GM12878 (cell line): Measurements from ENCODE around the gene TRIM9. TPM values are rescaled to one million over a fixed set of nuclear protein-coding genes. Genes with fewer than 3 reads are reported as not detected.

Experiments used
- ATAC-seq: fragments of 200-7000 bp; cut with Tn5 transposase; 3 replicates; pipeline ENCODE4 v1.9.1; 2020; ENCODE audit warnings: mild to moderate bottlenecking, moderate library complexity
- BruUV-seq: library from RNA; stranded (reverse); fragments of 400-500 nt; replicated peaks from 2 replicates; lab custom pipeline; 2021; lab: Mats Ljungman, UMichigan
- CTCF ChIA-PET: fragments of 300-600 bp; sonication (Branson Sonifier 250); formaldehyde crosslinking; extraction: SDS; loops from one replicate; lab custom pipeline; 2021; ENCODE audit warnings: inconsistent platforms; lab: Yijun Ruan, JAX
- POLR2A ChIA-PET: fragments of 350-600 bp; formaldehyde crosslinking; extraction: SDS; loops from one replicate; lab custom pipeline; 2021; ENCODE audit warnings: inconsistent platforms; lab: Charles Lee
- RAD21 ChIA-PET: fragments of 300-600 bp; sonication (Branson Sonifier 250); formaldehyde crosslinking; loops from one replicate; lab custom pipeline; 2023; ENCODE audit warnings: antibody characterized with exemption; ENCODE audit not compliant: unreplicated experiment; lab: Charles Lee
- SMC1A ChIA-PET: fragments of 300-600 bp; sonication (Branson Sonifier 250); formaldehyde crosslinking; loops from one replicate; lab custom pipeline; 2023; ENCODE audit not compliant: unreplicated experiment, uncharacterized antibody; lab: Charles Lee
- DNase-seq: peaks from one replicate; pipeline ENCODE4 v3.0.0-alpha.2; 2011; ENCODE audit warnings: low read depth, low spot score
- FAIRE-seq: peaks from 3 replicates; lab custom pipeline; 2011; peaks lifted over from hg19 to GRCh38; lab: Jason Lieb, UNC
- H2AFZ ChIP-seq: 2 replicates; pipeline ENCODE4 v1.6.0; 2011; ENCODE audit warnings: low read depth, low read length, control low read depth; ENCODE audit not compliant: control insufficient read depth
- H3K27ac ChIP-seq: 2 replicates; pipeline ENCODE4 v1.5.1; 2011; ENCODE audit warnings: control low read depth; ENCODE audit not compliant: control insufficient read depth, insufficient read depth
- H3K27me3 ChIP-seq, 2 experiments: replicated peaks in 1 of 2; 2 replicates each; pipeline versions ENCODE4 v1.6.0 to v1.6.1; 2011; ENCODE audit warnings: low read length in 1 of 2; ENCODE audit not compliant: control insufficient read depth in 2 of 2, insufficient read depth in 2 of 2
- H3K36me3 ChIP-seq, 2 experiments: 2 replicates each; pipeline ENCODE4 v1.5.1; 2011; ENCODE audit warnings: low read length in 1 of 2; ENCODE audit not compliant: control insufficient read depth in 2 of 2, insufficient read depth in 2 of 2
- H3K4me1 ChIP-seq: 2 replicates; pipeline ENCODE4 v1.6.1; 2011; ENCODE audit warnings: mild to moderate bottlenecking, low read length, moderate library complexity, mixed read lengths; ENCODE audit not compliant: control insufficient read depth, insufficient read depth
- H3K4me2 ChIP-seq: 2 replicates; pipeline ENCODE4 v1.6.0; 2011; ENCODE audit warnings: control low read depth; ENCODE audit not compliant: control insufficient read depth, insufficient read depth
- H3K4me3 ChIP-seq: fragments of 200-600 bp; sonication (generic); 2 replicates; pipeline ENCODE4 v1.5.1; 2016
- H3K79me2 ChIP-seq: 2 replicates; pipeline ENCODE4 v1.6.0; 2011; ENCODE audit warnings: low read length; ENCODE audit not compliant: control insufficient read depth, insufficient read depth
- H3K9ac ChIP-seq: 2 replicates; pipeline ENCODE4 v1.8.0; 2011; ENCODE audit warnings: low read length, control low read depth, mixed read lengths; ENCODE audit not compliant: control insufficient read depth, insufficient read depth
- H3K9me3 ChIP-seq: replicated peaks from 3 replicates; pipeline ENCODE4 v1.5.1; 2011; ENCODE audit warnings: mild to moderate bottlenecking, low read length; ENCODE audit not compliant: control insufficient read depth, insufficient read depth
- H4K20me1 ChIP-seq: 2 replicates; pipeline ENCODE4 v1.6.0; 2011; ENCODE audit not compliant: control insufficient read depth, insufficient read depth
- DPF2 ChIP-seq: fragments of 450-650 bp; IDR thresholded peaks from 2 replicates; pipeline ENCODE4 v1.6.1; 2017; ENCODE audit warnings: mild to moderate bottlenecking
- RB1 ChIP-seq: fragments of 450-650 bp; formaldehyde crosslinking; IDR thresholded peaks from 2 replicates; pipeline ENCODE4 v1.6.1; 2017; ENCODE audit warnings: mild to moderate bottlenecking, borderline replicate concordance
- RCOR1 ChIP-seq: conservative IDR thresholded peaks from 2 replicates; pipeline ENCODE4 v1.6.1; 2012; ENCODE audit warnings: low read depth, low read length, improper control_type of control experiment
- SIX5 ChIP-seq: IDR thresholded peaks from 2 replicates; pipeline ENCODE4 v1.6.1; 2011; ENCODE audit warnings: mild to moderate bottlenecking, low read depth, low read length, moderate library complexity; ENCODE audit not compliant: severe bottlenecking
- SUZ12 ChIP-seq: fragments of 200-600 bp; sonication (generic); IDR thresholded peaks from one replicate; pipeline ENCODE4 v1.6.1; 2018; ENCODE audit warnings: antibody characterized with exemption, mild to moderate bottlenecking; ENCODE audit not compliant: unreplicated experiment
- YBX1 ChIP-seq: fragments of 450-650 bp; IDR thresholded peaks from 2 replicates; pipeline ENCODE4 v1.6.1; 2016; ENCODE audit warnings: antibody characterized with exemption
- WGBS: methylation state at CpG from one replicate; pipeline ENCODE4 v1.1.6; 2016; ENCODE audit warnings: low lambda C conversion rate; ENCODE audit not compliant: insufficient replicate concordance, insufficient coverage; ENCODE audit errors: missing lambda C conversion rate; 5-methylcytosine and 5-hydroxymethylcytosine counted together
- in situ Hi-C: fragments of 300-500 bp; cut with MboI; formaldehyde crosslinking; loops from 9 replicates; pipeline ENCODE4 v1.14.3; 2018; ENCODE audit warnings: mixed read lengths
- intact Hi-C: fragments of 100-400 bp; cut with micrococcal nuclease; formaldehyde crosslinking; loops from one replicate; pipeline ENCODE4 v1.14.2; 2022; ENCODE audit not compliant: unreplicated experiment
- polyA plus RNA-seq, 11 experiments: library from polyadenylated mRNA; depleted of rRNA in 4 of 11; unstranded in 6 of 11; stranded (reverse) in 5 of 11; fragments of >200 nt; fragmentation: Nextera tagmentation in 4 of 11; fragmentation: Illumina TruSeq in 1 of 11; extraction: Ambion mirVana in 4 of 11; extraction: Trizol in 1 of 11; gene quantifications; 1 replicate in 1 of 11; 2 replicates in 10 of 11; pipeline versions ENCODE4 v1.2.1 to v1.2.3, GENCODE V29; 2011 to 2016; ENCODE audit warnings: inconsistent platforms in 2 of 11, missing spikeins in 2 of 11, low read depth in 1 of 11
- total RNA-seq, 4 experiments: library from RNA; depleted of rRNA in 3 of 4; stranded (reverse); fragments of >200 nt in 3 of 4; fragmentation: Illumina TruSeq in 1 of 4; extraction: Trizol in 1 of 4; gene quantifications; 2 replicates each; pipeline versions ENCODE4 v1.2.1 to v1.2.3, GENCODE V29; 2013 to 2021
- TF ChIP-seq, protein P1 (sequence below): fragments of 450-650 bp; IDR thresholded peaks from 2 replicates; pipeline ENCODE4 v1.6.1; 2016; ENCODE audit warnings: mild to moderate bottlenecking
- TF ChIP-seq, protein P2 (sequence below): fragments of 450-650 bp; IDR thresholded peaks from 2 replicates; pipeline ENCODE4 v1.6.1; 2016; ENCODE audit warnings: mild to moderate bottlenecking

TRIM9 gene
- total and polyA plus RNA-seq, 10 of the 15 experiments (the other 5 are each of a cell fraction or from before 2014, with no cell fraction given) = 0.04 to 0.18 (median 0.11) TPM; not detected in 2

DNA sequence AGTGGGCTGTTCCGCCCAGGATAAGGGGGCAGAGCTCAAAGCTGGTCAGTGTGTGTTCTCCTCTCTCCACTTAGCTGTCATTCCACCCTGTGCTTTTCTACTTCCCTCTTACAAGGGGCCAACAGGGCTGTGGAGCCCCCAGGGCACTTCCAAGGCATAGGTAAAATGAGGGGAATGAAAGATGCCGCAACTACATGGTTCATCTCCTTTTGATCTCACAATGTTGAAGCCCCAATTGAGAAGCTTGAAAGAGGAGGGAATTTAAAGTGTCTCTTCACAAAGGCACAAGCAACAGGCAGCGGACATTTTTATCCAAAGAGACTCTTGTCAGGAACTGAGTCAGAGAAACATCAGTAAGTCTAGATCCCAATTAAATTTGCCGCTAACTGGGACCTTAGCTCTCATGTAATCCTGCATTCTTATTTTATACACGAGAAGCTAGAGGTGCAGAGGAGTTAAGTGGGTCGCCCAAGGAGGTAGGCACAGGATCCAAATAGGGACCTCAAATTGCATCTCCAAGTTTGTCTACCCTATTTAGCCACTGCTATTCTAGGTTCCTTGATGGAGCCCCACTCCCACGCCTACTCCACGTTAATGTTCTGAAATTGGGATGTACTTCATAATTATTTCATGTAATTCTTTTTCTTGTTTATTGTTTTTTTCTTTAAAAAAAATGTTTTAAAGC is 20.1 kb downstream of the TRIM9 start (continued):
- TF ChIP-seq, protein P1, sequence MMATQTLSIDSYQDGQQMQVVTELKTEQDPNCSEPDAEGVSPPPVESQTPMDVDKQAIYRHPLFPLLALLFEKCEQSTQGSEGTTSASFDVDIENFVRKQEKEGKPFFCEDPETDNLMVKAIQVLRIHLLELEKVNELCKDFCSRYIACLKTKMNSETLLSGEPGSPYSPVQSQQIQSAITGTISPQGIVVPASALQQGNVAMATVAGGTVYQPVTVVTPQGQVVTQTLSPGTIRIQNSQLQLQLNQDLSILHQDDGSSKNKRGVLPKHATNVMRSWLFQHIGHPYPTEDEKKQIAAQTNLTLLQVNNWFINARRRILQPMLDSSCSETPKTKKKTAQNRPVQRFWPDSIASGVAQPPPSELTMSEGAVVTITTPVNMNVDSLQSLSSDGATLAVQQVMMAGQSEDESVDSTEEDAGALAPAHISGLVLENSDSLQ = no peak
- no peak for TF ChIP-seq YBX1
- no peak for TF ChIP-seq DPF2
- no peak for TF ChIP-seq SIX5
- TF ChIP-seq RCOR1 = no peak
- TF ChIP-seq, all 136 proteins: peak for 0

DNA sequence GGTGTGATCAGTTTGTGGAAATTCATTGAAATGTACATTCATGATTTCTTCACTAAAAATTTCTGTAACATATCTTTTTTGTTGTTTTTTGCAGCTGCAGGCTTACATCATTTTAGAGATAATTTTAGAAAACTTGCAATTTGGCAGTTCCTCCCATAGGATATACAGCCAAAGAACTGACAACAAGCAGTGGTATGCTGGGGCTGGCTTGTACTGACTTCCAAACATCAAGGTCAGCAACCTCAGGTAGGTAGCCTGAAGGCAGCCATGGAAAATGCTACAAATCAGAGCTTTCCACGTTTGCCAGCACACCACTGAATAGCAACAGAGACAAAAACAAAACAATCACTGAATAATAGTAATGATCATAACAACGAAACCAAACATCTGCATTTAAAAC is 21.2 kb downstream of the TRIM9 start:
- no peak for FAIRE-seq
- H3K4me1 ChIP-seq = no peaks in the 10 kb centered on the region
- no TSS peak for BruUV-seq
- TF ChIP-seq, protein P2, sequence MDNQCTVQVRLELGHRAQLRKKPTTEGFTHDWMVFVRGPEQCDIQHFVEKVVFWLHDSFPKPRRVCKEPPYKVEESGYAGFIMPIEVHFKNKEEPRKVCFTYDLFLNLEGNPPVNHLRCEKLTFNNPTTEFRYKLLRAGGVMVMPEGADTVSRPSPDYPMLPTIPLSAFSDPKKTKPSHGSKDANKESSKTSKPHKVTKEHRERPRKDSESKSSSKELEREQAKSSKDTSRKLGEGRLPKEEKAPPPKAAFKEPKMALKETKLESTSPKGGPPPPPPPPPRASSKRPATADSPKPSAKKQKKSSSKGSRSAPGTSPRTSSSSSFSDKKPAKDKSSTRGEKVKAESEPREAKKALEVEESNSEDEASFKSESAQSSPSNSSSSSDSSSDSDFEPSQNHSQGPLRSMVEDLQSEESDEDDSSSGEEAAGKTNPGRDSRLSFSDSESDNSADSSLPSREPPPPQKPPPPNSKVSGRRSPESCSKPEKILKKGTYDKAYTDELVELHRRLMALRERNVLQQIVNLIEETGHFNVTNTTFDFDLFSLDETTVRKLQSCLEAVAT = no peak
- no peak for TF ChIP-seq RB1
- TF ChIP-seq SUZ12 = no peak
- TF ChIP-seq, all 136 proteins: peak for 0
- Histone ChIP-seq H3K9me3 (no peaks in the 10 kb centered on the region; the same call in 2 of the 3 replicates), H2AFZ (no peak overlapping the region), H3K27ac (no peak overlapping the region), H3K27me3 (no peaks in the 10 kb centered on the region), H4K20me1 (no peaks in the 10 kb centered on the region), H3K36me3 (no peaks in the 10 kb centered on the region), H3K4me3 (no peak overlapping the region), H3K4me2 (no peak overlapping the region), H3K9ac (no peak overlapping the region), H3K79me2 (no peaks in the 10 kb centered on the region)
- in situ Hi-C loops = no loop called here
- ChIA-PET RAD21 (no interaction called here), CTCF (no interaction called here), SMC1A (no interaction called here), POLR2A (no interaction called here)
- ATAC-seq (no peak), DNase-seq (no peak)
- 31% methylated on average over 2 of the region's 2 CpGs for WGBS
- intact Hi-C loops = no loop called here
